HL-60/S4 treated with phorbol 12-myristate 13-acetate at 8.2 ng/mL for 4 days and 3 days (cell line): ENCODE measurements around the gene KRTAP12-2.
"Not testable (repeated sequence)": the region's sequence is repeated elsewhere in the genome, so short reads cannot be mapped to it uniquely, and the experiment has no call there.

Experiments used
- in situ Hi-C: fragments of 300-500 bp; cut with MboI; formaldehyde crosslinking; loops from 2 replicates; pipeline ENCODE4 v1.15.0; 2022; ENCODE audit warnings: low sequenced_read_pairs

The KRTAP12-2 gene

GRCh38 chr21:44653656-44654575 lies 12.8 kb downstream of the KRTAP12-2 start:
- in situ Hi-C loops = no loop called here

GRCh38 chr21:44653123-44653522 lies 13.6 kb downstream of the KRTAP12-2 start:
- in situ Hi-C loops = no loop called here

GRCh38 chr21:44650973-44651675 lies 15.6 kb downstream of the KRTAP12-2 start:
- in situ Hi-C loops = no loop called here

- in situ Hi-C loops = no loop called here
Measured at GRCh38 chr21:44650265-44650972, 16.3 kb downstream of the KRTAP12-2 start.

- in situ Hi-C loops = no loop called here
Measured at GRCh38 chr21:44649521-44650100, 17.1 kb downstream of the KRTAP12-2 start.

GRCh38 chr21:44648557-44649311 lies 18.0 kb downstream of the KRTAP12-2 start:
- in situ Hi-C loops = no loop called here

- in situ Hi-C loops = no loop called here
Measured at GRCh38 chr21:44647222-44647552, 19.5 kb downstream of the KRTAP12-2 start.

- in situ Hi-C loops = not testable (repeated sequence)
Measured at GRCh38 chr21:44646366-44647221, 20.1 kb downstream of the KRTAP12-2 start, which contains the start of gene KRTAP10-11. KRTAP10-11 (plus strand) TSS chr21:44646414; CDS start chr21:44646459, 45 bp downstream.

- in situ Hi-C loops = no loop called here
Measured at GRCh38 chr21:44644878-44645277, 21.8 kb downstream of the KRTAP12-2 start.

GRCh38 chr21:44643741-44644310 lies 22.9 kb downstream of the KRTAP12-2 start:
- in situ Hi-C loops = no loop called here

- in situ Hi-C loops = no loop called here
Measured at GRCh38 chr21:44640761-44641160, 26.0 kb downstream of the KRTAP12-2 start.

GRCh38 chr21:44639331-44639655 lies 27.4 kb downstream of the KRTAP12-2 start:
- in situ Hi-C loops = no loop called here

- in situ Hi-C loops = not testable (repeated sequence)
Measured at GRCh38 chr21:44638506-44639330, 28.0 kb downstream of the KRTAP12-2 start.

- in situ Hi-C loops = not testable (repeated sequence)
Measured at GRCh38 chr21:44637851-44638348, 28.8 kb downstream of the KRTAP12-2 start.

- in situ Hi-C loops = no loop called here
Measured at GRCh38 chr21:44637018-44637850, 29.5 kb downstream of the KRTAP12-2 start, which contains the start of gene KRTAP10-10. KRTAP10-10 (plus strand) TSS chr21:44637356; CDS start chr21:44637418, 62 bp downstream.

- in situ Hi-C loops = no loop called here
Measured at GRCh38 chr21:44636209-44637017, 30.3 kb downstream of the KRTAP12-2 start.
